ENCODE measurements around the gene KCTD5.
"Not testable (repeated sequence)": the region's sequence is repeated elsewhere in the genome, so short reads cannot be mapped to it uniquely, and the experiment has no call there.

Gene KCTD5

DNA sequence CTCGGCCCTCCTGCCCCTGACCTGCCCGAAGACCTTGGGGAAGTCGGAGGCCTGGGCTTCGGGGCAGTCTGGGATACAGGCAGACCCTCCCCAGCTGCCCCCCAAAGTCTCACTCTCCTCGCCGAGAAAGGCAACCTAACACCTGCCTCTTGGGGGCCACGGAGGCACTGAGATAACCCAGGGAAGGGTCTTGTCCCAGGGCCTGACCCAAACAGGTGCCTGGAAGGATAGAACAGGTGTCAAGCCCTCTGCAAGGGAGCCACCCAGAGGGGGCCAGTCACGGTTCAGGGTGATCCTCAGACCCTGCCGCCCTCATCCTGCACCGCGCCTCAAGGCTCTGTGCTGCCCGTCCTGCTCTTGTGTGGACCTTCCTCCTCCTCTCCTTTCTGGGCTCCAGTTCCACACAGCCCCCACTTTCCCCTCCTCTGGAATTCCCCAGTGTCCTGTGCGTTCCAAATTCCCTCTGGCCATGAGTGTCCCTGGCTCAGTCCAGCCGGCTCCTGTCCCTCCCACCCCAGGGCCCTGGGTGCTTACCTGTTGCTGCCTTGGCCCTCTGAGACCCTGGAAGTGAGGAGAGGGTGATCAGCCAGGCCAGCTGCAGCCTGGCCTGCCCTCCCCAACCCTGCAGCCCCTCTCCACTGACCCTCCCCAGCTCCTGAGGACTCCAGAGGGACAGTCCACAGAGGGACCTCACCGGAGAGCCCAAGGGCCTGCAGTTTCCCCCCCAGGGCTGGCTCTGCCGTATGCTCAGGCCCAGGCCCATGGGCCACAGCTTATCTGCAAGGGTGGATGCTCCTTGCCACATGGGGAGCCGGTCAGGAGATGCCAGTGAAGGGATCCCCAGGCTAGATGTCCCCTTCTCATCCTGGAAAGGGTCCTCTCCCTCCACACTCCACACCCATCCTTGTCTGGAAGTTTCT is 33.9 kb downstream of the KCTD5 start:
- H3K9me3 Mint-ChIP-seq: no peaks in the 10 kb centered on the region
- H3K4me3 Mint-ChIP-seq: peak overlapping the region; percentile 18
- H3K27me3 Mint-ChIP-seq: peaks cover 9% of the 10 kb centered on the region
- no peaks in the 10 kb centered on the region for H3K36me3 Mint-ChIP-seq (ENCODE audit: low read depth)
- peaks cover 12% of the 10 kb centered on the region for H3K4me1 Mint-ChIP-seq (ENCODE audit: low read depth)
- DNase-seq: no peak
- no peak overlapping the region for H3K27ac Mint-ChIP-seq

DNA sequence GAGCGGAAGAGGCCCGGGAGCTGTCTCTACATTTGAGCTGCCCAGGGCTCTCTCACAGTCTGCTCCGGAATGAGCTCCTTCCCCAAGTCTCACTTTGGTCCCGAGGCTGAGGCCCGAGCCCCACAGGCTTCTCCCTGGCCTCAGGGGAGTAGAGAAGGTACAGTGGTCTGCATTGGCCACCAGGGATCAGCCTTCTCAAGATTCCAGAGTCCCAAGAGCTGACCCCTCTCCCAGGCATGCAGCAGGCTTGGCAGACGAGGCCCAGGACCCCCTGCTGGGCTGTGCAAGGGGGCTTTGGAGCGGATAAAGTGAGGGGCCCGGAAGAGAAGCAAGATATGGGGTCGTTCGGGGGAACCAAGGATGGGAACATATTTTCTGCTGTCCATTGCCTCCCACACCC is 34.6 kb downstream of the KCTD5 start:
- no peak overlapping the region for H3K4me3 Mint-ChIP-seq
- H3K36me3 Mint-ChIP-seq (ENCODE audit: low read depth): no peaks in the 10 kb centered on the region
- peaks cover 9% of the 10 kb centered on the region for H3K27me3 Mint-ChIP-seq
- peaks cover 14% of the 10 kb centered on the region for H3K4me1 Mint-ChIP-seq (ENCODE audit: low read depth)
- no peaks in the 10 kb centered on the region for H3K9me3 Mint-ChIP-seq
- DNase-seq: no peak
- H3K27ac Mint-ChIP-seq: no peak overlapping the region

DNA sequence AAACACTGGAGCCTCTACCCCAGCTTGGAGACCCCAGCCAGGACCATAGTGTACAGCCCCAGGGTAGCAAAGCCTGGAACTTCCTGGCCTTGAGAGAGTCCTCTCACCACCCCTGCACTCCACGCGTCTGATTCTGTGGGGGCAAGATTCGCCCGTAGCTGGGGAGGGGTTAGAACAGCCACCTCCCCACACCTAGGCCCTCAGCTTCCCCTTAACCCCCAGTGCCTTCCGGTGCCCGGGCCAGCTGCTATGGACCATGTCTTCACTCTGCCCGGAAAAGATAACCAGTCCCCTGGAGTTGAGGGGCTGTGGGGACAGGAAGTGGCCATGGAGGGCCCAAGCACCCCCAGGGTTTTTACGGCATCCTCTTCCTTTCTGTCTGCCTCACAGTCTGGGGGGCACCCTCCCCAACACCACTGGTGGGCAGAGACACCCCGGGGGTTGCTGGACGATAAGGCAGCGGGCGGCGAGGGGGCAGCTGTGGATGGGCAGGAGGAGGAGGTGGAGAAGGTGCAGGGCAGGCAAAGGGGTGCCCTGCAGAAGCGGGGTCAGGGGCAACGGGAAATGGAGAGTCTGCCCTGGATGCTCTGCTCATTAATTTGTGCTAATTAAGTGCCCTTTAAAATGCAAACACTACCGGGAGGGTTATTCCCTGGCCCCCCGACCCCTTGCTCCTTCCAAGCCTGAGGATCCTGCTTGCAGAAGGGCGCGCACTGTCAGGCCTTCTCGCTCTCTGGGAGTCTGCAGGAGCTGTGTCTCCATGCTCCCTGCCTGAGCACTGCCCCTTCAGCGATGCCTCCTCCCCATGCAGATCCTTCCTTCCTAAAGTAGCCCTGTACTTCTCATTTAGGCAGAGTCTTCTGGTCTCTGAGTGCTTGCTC is 35.3 kb downstream of the KCTD5 start:
- H3K27me3 Mint-ChIP-seq: peaks cover 9% of the 10 kb centered on the region
- peaks cover 16% of the 10 kb centered on the region for H3K4me1 Mint-ChIP-seq (ENCODE audit: low read depth)
- no peak for DNase-seq
- no peaks in the 10 kb centered on the region for H3K36me3 Mint-ChIP-seq (ENCODE audit: low read depth)
- no peak overlapping the region for H3K4me3 Mint-ChIP-seq
- no peaks in the 10 kb centered on the region for H3K9me3 Mint-ChIP-seq
- H3K27ac Mint-ChIP-seq: no peak overlapping the region

GRCh38 chr16:2719328-2720063 is 37.2 kb downstream of the KCTD5 start:
- Mint-ChIP-seq H3K4me3 (peak overlapping the region; percentile 82), H3K4me1 (ENCODE audit: low read depth) (peaks cover 16% of the 10 kb centered on the region), H3K36me3 (ENCODE audit: low read depth) (no peaks in the 10 kb centered on the region), H3K27ac (peak overlapping the region; percentile 74), H3K27me3 (peaks cover 6% of the 10 kb centered on the region), H3K9me3 (no peaks in the 10 kb centered on the region)
- no peak for DNase-seq

- Mint-ChIP-seq H3K27ac (peak within 1 kb of the TSS; percentile 90), H3K4me1 (ENCODE audit: low read depth) (peaks cover 14% of the 10 kb centered on the region), H3K9me3 (no peaks in the 10 kb centered on the region), H3K27me3 (peaks cover 4% of the 10 kb centered on the region), H3K4me3 (peak within 1 kb of the TSS; percentile 82), H3K36me3 (ENCODE audit: low read depth) (no peaks in the 10 kb centered on the region)
- DNase-seq: no peak
These were observed 37.7 kb downstream of the KCTD5 start, which contains the start of gene PRSS27 for GRCh38 chr16:2720064-2720457. Gene PRSS27, minus strand, starts transcription at chr16:2720224. Its CDS starts 64 bp downstream, at chr16:2720160.

DNA sequence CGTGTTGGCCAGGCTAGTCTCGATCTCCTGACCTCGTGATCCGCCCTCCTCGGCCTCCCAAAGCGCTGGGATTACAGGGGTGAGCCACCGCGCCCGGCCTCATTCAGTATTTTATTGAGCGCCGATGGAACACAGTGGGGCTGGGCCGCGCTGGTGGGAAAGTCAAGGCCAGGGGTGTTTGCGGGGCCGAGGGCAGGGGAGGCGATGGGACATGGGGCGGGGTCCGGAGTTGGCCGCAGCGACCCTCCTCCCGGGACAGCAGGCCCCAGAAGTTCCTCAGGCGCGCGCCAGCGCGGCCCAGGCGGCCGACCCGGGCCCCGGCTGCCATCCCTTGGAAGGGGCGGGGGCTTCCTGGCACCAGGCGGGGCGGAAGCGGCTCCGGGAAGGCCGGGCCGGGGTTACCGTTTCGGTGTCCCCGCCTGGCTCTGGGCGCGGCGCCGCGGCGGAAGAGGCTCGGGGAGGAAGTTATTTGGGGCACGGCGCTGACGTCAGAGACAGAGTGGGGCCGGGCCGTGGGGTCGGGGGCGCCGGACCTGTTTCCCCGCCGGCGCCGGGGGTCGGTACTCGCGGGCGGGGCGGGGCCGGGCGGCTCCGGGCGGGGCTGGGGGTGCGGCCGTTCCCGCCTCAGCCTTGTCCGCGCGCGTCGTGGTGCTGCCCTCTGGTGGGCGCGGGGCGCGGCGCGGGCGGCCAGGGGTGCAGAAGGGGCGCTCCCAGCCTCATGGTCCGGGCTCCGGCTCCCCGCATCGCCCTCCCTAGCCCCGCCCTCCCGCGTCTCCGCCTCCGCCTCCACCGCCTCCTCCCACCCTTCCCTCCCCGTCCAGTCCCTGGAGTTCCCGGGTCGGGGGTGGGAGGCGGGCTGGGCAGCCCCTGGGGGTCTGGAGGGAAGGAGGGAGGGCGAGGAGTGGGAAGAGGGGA is 38.7 kb downstream of the KCTD5 start:
- Mint-ChIP-seq H3K4me3 (peak overlapping the region; percentile 82), H3K9me3 (no peaks in the 10 kb centered on the region), H3K27me3 (peaks cover 4% of the 10 kb centered on the region), H3K36me3 (ENCODE audit: low read depth) (no peaks in the 10 kb centered on the region), H3K27ac (peak overlapping the region; percentile 90), H3K4me1 (ENCODE audit: low read depth) (peaks cover 8% of the 10 kb centered on the region)
- peak; percentile 93 for DNase-seq

DNA sequence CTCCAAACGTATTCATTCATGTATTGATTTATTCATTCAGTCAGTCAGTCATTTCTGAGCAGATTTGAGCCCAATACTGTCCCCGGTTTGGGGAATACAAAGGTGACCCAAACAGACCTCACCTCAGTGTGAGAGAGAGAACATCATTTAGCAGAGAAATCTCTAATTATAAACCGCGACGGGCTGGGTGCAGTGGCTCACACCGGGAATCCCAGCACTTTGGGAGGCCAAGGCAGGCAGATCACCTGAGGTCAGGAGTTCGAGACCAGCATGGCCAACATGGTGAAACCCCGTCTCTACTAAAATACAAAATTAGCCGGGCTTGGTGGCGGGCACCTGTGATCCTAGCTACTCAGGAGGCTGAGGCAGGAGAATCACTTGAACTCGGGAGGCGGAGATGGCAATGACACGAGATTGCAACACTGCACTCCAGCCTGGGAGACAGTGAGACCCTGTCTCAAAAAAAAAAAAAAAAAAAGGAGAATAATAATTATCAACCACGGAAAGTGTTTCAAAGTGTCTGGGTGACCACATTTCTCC is 39.4 kb downstream of the KCTD5 start:
- H3K27me3 Mint-ChIP-seq; H3K36me3 Mint-ChIP-seq (ENCODE audit: low read depth); DNase-seq; H3K4me1 Mint-ChIP-seq (ENCODE audit: low read depth); H3K9me3 Mint-ChIP-seq: not testable (repeated sequence)
- H3K27ac Mint-ChIP-seq: peak overlapping the region; percentile 71
- peak overlapping the region; percentile 62 for H3K4me3 Mint-ChIP-seq

DNA sequence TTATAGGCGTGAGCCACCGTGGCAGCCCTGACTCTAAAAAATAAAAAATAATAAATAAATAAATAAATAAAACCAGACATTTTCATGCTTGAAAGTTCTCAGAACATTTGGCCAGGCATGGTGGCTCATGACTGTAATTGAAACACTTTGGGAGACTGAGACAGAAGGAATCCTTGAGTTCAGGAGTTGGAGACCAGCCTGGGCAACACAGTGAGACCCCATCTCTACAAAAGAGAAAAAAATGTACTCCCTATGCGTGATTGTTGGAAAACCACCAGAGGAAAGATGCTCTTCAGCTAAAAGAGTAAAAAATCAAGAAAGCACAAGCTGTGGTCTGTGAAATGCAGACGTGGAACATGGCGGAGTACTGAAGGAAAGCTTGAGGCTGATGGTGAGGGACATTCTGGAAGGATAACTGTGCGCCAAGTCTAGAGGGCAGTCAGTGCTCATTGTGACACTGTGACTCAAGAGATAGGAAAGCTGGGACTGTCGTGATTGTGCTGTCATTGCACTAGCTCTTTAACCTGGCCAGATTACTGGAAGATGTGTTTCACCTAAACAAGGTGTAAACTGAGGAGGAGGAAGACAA is 41.9 kb downstream of the KCTD5 start:
- Mint-ChIP-seq H3K9me3 (no peaks in the 10 kb centered on the region), H3K4me3 (no peak overlapping the region), H3K36me3 (ENCODE audit: low read depth) (no peaks in the 10 kb centered on the region), H3K27ac (no peak overlapping the region), H3K27me3 (peaks cover 4% of the 10 kb centered on the region), H3K4me1 (ENCODE audit: low read depth) (peaks cover 11% of the 10 kb centered on the region)
- DNase-seq: no peak

DNA sequence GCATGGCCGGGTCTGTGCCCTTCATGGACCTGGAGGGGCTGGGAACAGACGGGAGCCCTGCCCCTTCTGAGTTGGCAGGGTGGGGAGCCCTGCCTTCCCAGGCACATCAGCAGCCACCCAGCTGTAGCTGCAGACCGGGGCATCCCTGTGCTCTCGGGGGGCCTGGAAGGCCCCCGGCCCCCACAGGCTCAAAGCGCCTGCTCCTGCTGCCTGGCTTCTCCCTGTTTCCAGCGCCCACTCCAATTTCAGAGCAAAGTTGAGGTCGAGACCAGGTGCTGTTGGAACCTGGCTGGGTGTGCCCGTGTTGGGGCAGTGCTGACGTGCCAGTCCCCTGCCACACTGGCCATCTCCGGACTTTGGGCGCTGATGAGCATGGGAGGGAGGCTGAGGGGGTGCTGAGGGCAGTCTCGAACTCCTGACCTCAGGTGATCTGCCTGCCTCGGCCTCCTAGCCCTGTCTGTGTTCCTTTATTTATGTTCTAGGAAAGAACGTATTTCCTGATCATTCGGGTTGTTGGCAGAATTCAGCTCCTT is 42.6 kb downstream of the KCTD5 start:
- DNase-seq: no peak
- no peak overlapping the region for H3K4me3 Mint-ChIP-seq
- H3K27me3 Mint-ChIP-seq: peaks cover 4% of the 10 kb centered on the region
- no peaks in the 10 kb centered on the region for H3K9me3 Mint-ChIP-seq
- H3K4me1 Mint-ChIP-seq (ENCODE audit: low read depth): peaks cover 11% of the 10 kb centered on the region
- no peak overlapping the region for H3K27ac Mint-ChIP-seq
- no peaks in the 10 kb centered on the region for H3K36me3 Mint-ChIP-seq (ENCODE audit: low read depth)

- Mint-ChIP-seq H3K9me3 (no peaks in the 10 kb centered on the region), H3K4me1 (ENCODE audit: low read depth) (peaks cover 8% of the 10 kb centered on the region), H3K27me3 (peaks cover 4% of the 10 kb centered on the region), H3K36me3 (ENCODE audit: low read depth) (no peaks in the 10 kb centered on the region), H3K4me3 (no peak overlapping the region), H3K27ac (no peak overlapping the region)
- no peak for DNase-seq
These were observed 44.6 kb downstream of the KCTD5 start for GRCh38 chr16:2726923-2727322.

DNA sequence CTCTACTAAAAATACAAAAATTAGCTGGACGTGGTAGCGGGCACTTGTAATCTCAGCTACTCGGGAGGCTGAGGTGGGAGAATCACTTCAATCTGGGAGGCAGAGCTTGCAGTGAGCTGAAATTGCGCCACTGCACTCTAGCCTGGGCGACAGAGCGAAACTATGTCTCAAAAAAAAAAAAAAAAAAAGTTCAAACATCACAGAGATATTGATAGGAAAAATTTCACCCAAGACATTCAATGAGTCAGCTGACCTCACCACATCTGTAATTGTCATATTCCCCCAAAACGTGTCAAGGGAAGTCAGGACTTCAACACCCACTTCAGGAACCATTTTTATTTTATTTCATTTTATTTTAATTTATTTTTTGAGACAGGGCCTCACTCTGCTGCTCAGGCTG is 45.7 kb downstream of the KCTD5 start:
- H3K4me1 Mint-ChIP-seq (ENCODE audit: low read depth): peaks cover 6% of the 10 kb centered on the region
- no peaks in the 10 kb centered on the region for H3K36me3 Mint-ChIP-seq (ENCODE audit: low read depth)
- H3K9me3 Mint-ChIP-seq: no peaks in the 10 kb centered on the region
- H3K27ac Mint-ChIP-seq: peak overlapping the region; percentile 59
- DNase-seq: no peak
- H3K27me3 Mint-ChIP-seq: peaks cover 4% of the 10 kb centered on the region
- no peak overlapping the region for H3K4me3 Mint-ChIP-seq

GRCh38 chr16:2734844-2735515 is 52.7 kb downstream of the KCTD5 start:
- Mint-ChIP-seq H3K9me3 (no peaks in the 10 kb centered on the region), H3K36me3 (ENCODE audit: low read depth) (no peaks in the 10 kb centered on the region), H3K4me3 (no peak overlapping the region), H3K4me1 (ENCODE audit: low read depth) (no peaks in the 10 kb centered on the region), H3K27ac (no peak overlapping the region), H3K27me3 (no peaks in the 10 kb centered on the region)
- no peak for DNase-seq

Measured in activated T-cell treated with anti-CD3 and anti-CD28 coated beads, Interleukin-2, amount 50 U/mL, for 24 hours (primary cell).